Esophagus (tissue), 2 donors: ENCODE data around the gene SLC35E2B. TPM values are rescaled to one million over a fixed set of nuclear protein-coding genes. Genes with fewer than 3 reads are reported as not detected.
"Not testable (repeated sequence)": the region's sequence is repeated elsewhere in the genome, so short reads cannot be mapped to it uniquely, and the experiment has no call there.

ENCODE experiments used
- H3K27ac ChIP-seq, 2 donors: one replicate each; pipeline ENCODE4 v1.5.1; 2013; ENCODE audit warnings: low read depth in 2 of 2, mild to moderate bottlenecking in 2 of 2, inconsistent platforms in 1 of 2, low read length in 1 of 2, moderate library complexity in 1 of 2
- H3K27me3 ChIP-seq, 2 donors: one replicate each; pipeline ENCODE4 v1.6.1; 2013; ENCODE audit warnings: low read length in 2 of 2, control low read depth in 1 of 2, mild to moderate bottlenecking in 1 of 2; ENCODE audit not compliant: insufficient read depth in 2 of 2, control insufficient read depth in 1 of 2
- H3K36me3 ChIP-seq, 2 donors: one replicate each; pipeline ENCODE4 v1.6.1; 2013; ENCODE audit warnings: low read length in 1 of 2; ENCODE audit not compliant: control insufficient read depth in 2 of 2, insufficient read depth in 2 of 2
- H3K4me1 ChIP-seq, 2 donors: one replicate each; pipeline ENCODE4 v1.6.1; 2013; ENCODE audit warnings: low read length in 1 of 2; ENCODE audit not compliant: control insufficient read depth in 2 of 2, insufficient read depth in 2 of 2
- H3K4me3 ChIP-seq, 2 donors: one replicate each; pipeline ENCODE4 v1.5.1; 2013; ENCODE audit warnings: low read length in 2 of 2, mild to moderate bottlenecking in 2 of 2, low read depth in 1 of 2, moderate library complexity in 1 of 2
- H3K9me3 ChIP-seq, 2 donors: one replicate each; pipeline ENCODE4 v1.6.1; 2013; ENCODE audit warnings: mild to moderate bottlenecking in 2 of 2, low read depth in 1 of 2, low read length in 1 of 2, moderate library complexity in 1 of 2; ENCODE audit not compliant: control insufficient read depth in 2 of 2, insufficient read depth in 1 of 2
- WGBS, 2 donors: extraction: QIAGEN DNeasy Blood & Tissue Kit; methylation state at CpG; one replicate each; pipeline ENCODE4 v1.1.7; 2013; 5-methylcytosine and 5-hydroxymethylcytosine counted together
- polyA plus RNA-seq, 2 donors: library from polyadenylated mRNA; stranded (reverse); fragments of 200-250 nt; gene quantifications; one replicate each; pipeline ENCODE4 v1.2.3, GENCODE V29; 2013
- donor health status: healthy with polysubstance abuse.
- donor health status: Bipolar disorder and iron deficiency.

Gene SLC35E2B
- polyA plus RNA-seq, 2 donors = 12.0 to 17.9 TPM

DNA sequence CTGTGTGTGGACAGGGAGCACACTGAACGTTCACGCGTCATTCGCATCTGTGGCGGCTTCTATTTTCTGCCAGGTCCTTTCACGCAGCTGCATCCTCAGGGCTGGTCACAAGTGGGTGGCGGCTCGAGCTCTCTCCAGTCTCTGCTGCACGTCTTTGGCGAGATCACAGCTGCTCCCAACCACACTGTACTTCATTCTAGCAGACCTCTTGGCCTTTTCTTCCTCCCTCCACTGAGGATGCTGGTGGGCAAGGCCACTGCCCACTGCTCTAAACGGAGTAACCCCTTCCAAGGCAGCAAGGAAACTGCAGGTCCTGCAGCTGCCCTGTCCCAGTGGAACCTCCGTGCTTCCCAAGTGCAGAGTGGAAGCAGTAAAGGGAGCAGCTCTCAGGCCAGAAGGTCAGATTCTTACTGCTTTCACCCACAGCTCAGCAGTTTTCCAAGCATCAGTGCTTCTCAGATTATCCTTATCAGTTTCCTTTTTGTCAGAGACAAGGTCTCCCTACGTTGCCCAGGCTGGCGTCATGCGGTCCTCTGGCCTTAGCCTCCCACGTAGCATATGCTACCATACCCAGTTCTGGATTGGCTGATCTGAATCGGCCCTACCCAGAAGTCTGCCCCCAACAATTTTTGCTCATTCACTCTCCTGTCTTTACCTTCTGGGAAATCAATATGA, 44.9 kb downstream of the SLC35E2B start:
- H3K9me3 ChIP-seq, H3K27me3 ChIP-seq, H3K4me1 ChIP-seq, H3K4me3 ChIP-seq, H3K27ac ChIP-seq: not testable (repeated sequence)
- WGBS, 2 donors = 83 to 92% methylated on average over 17 of the region's 17 CpGs
- H3K36me3 ChIP-seq = peaks cover 0 to 18% of the 10 kb centered on the region in 2 donors

DNA sequence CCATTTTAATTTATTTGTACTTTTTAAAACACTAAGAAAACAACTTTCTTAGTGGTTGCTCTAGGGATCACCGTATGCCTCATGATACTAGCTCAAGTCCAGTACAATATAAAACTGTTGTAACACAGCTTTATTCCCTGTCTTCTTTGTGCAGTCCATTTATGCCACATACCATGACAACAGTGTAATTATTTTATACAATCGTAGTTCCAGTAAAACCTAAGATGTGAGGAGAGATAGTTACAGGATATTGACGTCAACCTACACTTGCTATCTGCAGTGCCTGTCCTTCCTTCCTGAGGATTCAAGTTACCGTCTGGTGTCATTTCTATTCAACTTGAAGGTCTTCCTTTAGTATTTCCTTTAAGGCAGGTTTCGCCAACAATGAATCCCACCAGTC, 46.3 kb downstream of the SLC35E2B start:
- H3K4me1 ChIP-seq, H3K4me3 ChIP-seq, H3K27ac ChIP-seq, H3K27me3 ChIP-seq, H3K9me3 ChIP-seq: not testable (repeated sequence)
- H3K36me3 ChIP-seq = peaks cover 0 to 14% of the 10 kb centered on the region in 2 donors
- 82 to 88% methylated on average over 4 to 5 of the region's 5 CpGs for WGBS, 2 donors

DNA sequence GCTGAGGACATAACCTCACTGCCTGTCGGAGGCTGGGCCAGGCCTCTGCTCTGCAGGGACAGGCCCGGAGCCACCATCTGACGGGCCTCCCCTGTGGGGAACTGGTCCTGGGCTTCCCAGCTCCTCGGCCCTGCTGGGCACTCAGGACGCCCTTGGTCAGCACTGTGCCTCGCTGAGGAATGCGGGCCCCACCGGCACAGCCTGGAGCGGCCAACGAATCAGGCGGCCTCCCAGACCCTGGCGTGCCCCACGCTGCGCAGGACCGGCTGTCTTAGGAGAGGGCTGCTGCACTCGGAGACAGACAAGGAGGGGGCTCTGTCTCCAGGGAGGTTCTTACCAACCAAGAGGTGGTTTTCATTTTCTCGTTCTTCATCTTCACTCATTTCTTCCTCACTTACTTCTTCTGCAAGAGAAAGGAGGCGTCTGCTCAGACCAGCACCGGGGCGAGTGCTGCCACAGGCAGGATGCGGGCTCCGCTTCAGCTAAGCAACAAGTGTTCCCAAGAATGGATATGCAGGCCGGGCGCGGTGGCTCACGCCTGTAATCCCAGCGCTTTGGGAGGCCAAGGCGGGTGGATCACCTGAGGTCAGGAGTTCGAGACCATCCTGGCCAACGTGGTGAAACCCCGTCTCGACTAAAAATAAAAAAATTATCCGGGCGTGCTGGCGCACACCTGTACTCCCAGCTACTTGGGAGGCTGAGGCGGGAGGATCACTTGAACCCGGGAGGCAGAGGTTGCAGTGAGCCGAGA, 51.7 kb downstream of the SLC35E2B start:
- H3K27me3 ChIP-seq, H3K9me3 ChIP-seq, H3K4me3 ChIP-seq, H3K27ac ChIP-seq, H3K4me1 ChIP-seq: not testable (repeated sequence)
- peaks cover 0 to 18% of the 10 kb centered on the region in 2 donors for H3K36me3 ChIP-seq
- 95 to 97% methylated on average over 19 to 33 of the region's 38 CpGs for WGBS, 2 donors

DNA sequence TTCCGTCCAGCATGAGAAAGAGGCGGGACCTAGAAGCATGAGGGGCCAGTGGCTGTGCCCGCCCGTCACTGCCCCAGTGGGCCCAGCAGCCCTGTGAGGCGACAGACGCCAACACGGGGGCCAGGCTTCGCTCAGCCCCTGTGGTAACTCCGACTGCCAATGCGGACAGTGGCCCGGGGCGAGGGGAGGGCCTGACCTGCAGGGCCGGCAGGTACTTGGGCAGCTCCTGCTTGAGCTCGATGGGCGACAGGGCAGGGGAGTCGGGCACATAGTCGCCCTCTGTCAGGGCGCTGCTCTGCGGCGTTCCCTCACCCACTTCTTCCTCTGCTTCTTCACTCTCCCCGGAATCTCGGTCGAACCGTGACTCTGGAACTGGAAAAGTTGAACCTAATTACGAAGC, 52.5 kb downstream of the SLC35E2B start:
- H3K9me3 ChIP-seq, H3K4me1 ChIP-seq, H3K4me3 ChIP-seq, H3K27me3 ChIP-seq, H3K27ac ChIP-seq: not testable (repeated sequence)
- 93 to 96% methylated on average over 11 to 19 of the region's 25 CpGs for WGBS, 2 donors
- peaks cover 0 to 18% of the 10 kb centered on the region in 2 donors for H3K36me3 ChIP-seq

DNA sequence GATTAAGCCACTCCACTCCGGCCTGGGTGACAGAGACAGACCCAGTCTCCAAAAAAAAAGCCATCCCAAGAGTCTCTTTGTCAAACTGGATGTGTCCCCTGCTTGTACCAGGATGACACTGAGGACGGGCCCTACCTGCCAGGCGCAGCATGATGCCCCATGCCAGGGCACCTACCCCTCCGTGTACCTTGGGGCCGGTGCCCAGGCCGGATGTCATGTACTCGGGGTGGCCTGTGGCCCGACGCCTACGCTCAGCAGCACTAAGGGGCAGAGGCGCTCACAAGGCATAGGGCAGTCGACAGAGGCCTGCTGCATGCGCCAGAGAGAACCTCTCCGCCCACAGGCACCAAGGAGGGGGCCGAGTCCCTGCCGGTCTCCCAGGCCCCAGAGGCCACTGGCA, 53.2 kb downstream of the SLC35E2B start:
- H3K9me3 ChIP-seq, H3K4me3 ChIP-seq, H3K4me1 ChIP-seq, H3K27ac ChIP-seq, H3K27me3 ChIP-seq: not testable (repeated sequence)
- peaks cover 0 to 18% of the 10 kb centered on the region in 2 donors for H3K36me3 ChIP-seq
- WGBS, 2 donors = 93 to 95% methylated on average over 14 to 16 of the region's 16 CpGs

DNA sequence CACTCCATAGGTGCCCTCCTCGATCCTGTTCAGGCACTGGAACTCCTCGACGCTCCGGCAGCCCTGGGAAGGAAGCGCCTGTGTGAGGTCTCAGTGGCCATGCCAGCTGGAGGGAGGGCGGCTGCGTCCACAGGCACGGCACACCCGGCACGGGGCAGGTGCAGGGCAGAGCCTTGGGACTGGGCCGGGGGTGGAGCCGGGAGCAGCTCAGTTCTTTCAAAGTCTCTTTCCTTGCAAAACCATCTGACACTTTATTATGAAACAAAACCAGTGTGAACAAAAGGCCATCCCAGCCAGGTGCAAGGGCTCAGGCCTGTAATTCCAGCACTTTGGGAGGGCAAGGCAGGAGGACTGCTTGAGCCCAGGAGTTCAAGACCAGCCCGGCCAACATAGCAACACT, 54.1 kb downstream of the SLC35E2B start:
- H3K27ac ChIP-seq, H3K4me1 ChIP-seq, H3K4me3 ChIP-seq, H3K9me3 ChIP-seq, H3K27me3 ChIP-seq: not testable (repeated sequence)
- 73 to 94% methylated on average over 8 to 9 of the region's 13 CpGs for WGBS, 2 donors
- peaks cover 0 to 18% of the 10 kb centered on the region in 2 donors for H3K36me3 ChIP-seq

DNA sequence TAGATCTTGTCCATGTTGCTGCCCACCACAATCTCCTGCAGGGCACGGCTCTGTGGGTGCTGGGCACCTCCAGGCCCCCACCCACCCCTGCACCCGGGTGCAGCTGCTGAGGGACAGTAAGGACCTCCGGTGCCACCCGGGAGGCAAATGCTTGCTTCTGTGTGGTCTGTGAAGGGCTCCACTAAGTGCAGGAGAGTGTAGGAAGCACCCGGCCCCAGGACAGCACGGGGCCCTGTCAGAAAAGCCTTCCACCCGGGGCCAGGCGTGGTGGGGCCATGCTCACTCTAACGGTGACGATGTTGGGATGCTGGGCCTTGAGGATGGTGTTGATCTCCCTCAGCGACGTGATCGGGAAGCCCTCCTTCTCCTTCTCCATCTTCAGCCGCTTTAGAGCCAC, 55.1 kb downstream of the SLC35E2B start:
- not testable (repeated sequence) for H3K4me3 ChIP-seq, H3K27me3 ChIP-seq, H3K4me1 ChIP-seq, H3K27ac ChIP-seq, H3K9me3 ChIP-seq
- H3K36me3 ChIP-seq = peaks cover 0 to 18% of the 10 kb centered on the region in 2 donors
- WGBS, 2 donors = 85 to 89% methylated on average over 13 to 14 of the region's 14 CpGs

DNA sequence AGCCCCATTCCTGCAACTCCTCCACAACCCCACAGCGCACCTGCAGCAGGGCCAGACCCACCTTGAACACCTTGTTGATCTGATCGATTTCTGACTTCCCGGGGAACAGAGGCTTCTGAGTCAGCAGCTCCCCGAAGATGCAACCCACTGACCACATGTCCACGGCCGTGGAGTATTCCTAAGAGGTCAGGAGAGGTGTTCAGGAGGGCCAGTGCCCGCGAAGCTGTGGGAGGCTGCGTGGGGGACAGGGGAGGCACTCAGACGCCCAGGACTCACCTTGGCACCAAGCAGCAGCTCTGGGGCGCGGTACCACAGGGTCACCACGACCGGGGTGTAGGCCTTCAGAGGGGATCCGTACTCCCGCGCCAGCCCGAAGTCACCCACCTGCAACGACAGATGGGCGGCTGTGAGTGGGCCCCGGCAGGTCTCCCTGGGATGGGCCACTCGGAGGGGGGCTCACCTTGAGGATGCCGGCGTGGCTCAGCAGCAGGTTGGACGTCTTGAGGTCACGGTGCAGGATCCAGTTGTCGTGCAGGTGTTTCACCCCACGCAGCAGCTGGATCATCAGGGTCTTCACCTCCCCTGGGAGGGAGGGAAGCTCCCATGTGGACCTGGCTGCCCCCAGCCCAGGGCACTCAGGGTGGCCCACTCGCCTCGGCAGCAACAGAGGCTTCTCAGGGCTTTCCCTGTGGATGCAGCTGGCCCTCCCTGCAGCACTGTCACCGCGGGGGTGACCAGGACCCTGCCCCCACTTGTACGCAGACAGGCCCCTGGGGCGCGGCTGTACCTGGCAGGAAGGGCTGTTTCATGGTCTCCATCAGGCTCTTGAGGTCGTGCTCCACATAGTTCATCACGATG, 55.7 kb downstream of the SLC35E2B start:
- WGBS, 2 donors = 88 to 91% methylated on average over 35 to 37 of the region's 37 CpGs
- not testable (repeated sequence) for H3K9me3 ChIP-seq, H3K4me1 ChIP-seq, H3K4me3 ChIP-seq, H3K27ac ChIP-seq, H3K27me3 ChIP-seq
- peaks cover 0 to 18% of the 10 kb centered on the region in 2 donors for H3K36me3 ChIP-seq

DNA sequence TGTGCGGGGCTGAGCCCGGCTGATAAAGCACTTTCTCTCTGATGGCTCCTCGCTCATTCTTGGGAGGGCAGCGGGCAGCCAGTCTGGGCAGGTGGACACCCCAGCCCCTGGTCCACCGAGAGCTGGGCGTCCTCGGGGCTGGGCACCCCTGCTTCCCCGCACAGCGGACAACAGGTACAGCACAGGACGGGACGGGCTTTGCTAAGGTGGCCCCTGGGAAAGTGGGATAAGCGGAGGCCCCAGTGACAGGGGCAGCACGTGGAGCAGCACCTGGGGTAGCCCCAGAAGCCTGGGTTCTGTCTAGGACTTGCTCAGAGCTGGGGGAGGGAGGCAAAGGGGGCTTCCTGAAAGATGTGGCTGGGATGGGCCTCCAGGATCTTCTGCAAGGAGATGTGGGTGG, 58.0 kb downstream of the SLC35E2B start:
- H3K27ac ChIP-seq, H3K4me3 ChIP-seq, H3K27me3 ChIP-seq, H3K4me1 ChIP-seq, H3K9me3 ChIP-seq: not testable (repeated sequence)
- H3K36me3 ChIP-seq = peaks cover 0 to 15% of the 10 kb centered on the region in 2 donors
- 92 to 94% methylated on average over 9 of the region's 13 CpGs for WGBS, 2 donors
